HK-2 (cell line): ENCODE data around the gene PALM.
A peak's percentile ranks its signal among the peaks of the same experiment; 100 is the strongest.
"Not testable (repeated sequence)": the region's sequence is repeated elsewhere in the genome, so short reads cannot be mapped to it uniquely, and the experiment has no call there.

ENCODE experiments used
- DNase-seq: peaks from one replicate; pipeline ENCODE4 v3.0.0-alpha.2; 2018; ENCODE audit not compliant: unreplicated experiment

PALM gene

GRCh38 chr19:732148-733069 lies 23.7 kb downstream of the PALM start:
- no peak for DNase-seq

DNA sequence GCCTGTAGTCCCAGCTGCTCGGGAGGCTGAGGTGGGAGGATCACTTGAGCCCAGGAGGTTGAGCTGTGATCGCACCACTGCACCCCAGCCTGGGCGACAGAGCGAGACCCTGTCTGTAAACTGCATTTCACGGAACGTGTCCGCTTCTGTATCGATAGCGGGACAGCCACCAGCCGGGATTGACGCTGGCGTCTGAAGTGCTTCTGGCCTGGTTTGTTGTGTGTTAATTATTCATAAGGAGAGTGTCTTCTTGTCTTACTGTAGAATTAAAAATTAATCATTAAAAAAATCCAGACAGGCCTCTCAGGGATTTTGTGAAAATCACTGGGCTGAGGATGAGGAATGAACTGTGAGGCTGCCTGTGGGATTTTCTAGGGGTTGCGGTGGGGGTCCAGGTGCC lies 26.0 kb downstream of the PALM start:
- peak; percentile 74 for DNase-seq

DNA sequence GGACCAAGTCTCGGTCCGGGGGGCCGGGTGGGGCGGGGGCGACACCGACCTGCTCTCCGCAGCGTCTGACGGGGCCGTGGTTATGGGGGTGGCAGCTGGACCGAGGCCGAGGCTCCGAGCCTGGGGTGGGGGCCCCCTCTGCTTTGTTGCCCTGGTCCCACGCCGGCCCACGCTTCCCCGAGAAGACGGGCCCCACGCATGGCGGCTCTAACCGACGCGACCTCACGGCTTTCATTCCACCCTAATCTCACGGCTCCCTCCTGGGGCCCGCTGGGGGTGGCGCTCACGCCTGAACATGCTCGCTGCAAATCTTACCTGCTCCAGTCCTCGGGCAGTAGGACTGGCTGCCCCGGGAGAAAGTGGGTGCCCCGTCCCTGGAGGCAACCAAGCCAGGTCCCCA lies 27.4 kb downstream of the PALM start:
- no peak for DNase-seq

- peak; percentile 38 for DNase-seq
Measured at GRCh38 chr19:737591-738093, 28.9 kb downstream of the PALM start.

- DNase-seq: no peak
Measured at GRCh38 chr19:738509-739128, 29.9 kb downstream of the PALM start.

DNA sequence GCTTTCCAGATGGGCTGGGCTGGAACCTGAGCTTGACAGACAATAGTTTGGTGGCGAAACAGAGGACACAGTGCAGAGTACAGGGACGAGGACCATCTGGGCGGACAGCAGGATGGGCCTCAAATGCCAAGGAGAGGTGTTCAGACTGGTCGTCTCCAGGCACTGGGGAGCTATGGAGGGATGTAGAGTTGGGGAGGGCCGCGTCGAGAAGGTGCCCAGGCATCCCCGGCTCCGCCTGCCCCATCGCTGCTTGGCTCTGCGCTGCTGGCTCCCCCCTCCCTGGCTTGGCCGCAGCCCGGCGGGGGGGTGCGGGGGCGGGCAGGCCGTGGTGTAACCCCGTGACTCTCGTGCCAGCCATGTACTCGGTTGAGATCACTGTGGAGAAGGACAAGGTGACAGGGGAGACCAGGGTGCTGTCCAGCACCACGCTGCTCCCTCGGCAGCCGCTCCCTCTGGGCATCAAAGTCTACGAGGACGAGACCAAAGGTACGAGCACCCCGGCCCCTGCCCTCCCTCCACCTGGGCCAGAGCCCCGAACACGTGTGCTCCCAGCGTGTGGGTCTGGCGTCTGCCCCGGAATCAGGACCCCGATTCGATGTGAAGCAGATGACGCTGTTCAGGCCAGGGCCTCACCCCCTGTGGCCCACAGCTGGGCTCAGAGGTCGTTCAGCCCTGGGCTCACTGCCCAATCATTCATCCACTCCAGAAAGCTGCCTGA lies 31.4 kb downstream of the PALM start:
- DNase-seq: no peak

DNA sequence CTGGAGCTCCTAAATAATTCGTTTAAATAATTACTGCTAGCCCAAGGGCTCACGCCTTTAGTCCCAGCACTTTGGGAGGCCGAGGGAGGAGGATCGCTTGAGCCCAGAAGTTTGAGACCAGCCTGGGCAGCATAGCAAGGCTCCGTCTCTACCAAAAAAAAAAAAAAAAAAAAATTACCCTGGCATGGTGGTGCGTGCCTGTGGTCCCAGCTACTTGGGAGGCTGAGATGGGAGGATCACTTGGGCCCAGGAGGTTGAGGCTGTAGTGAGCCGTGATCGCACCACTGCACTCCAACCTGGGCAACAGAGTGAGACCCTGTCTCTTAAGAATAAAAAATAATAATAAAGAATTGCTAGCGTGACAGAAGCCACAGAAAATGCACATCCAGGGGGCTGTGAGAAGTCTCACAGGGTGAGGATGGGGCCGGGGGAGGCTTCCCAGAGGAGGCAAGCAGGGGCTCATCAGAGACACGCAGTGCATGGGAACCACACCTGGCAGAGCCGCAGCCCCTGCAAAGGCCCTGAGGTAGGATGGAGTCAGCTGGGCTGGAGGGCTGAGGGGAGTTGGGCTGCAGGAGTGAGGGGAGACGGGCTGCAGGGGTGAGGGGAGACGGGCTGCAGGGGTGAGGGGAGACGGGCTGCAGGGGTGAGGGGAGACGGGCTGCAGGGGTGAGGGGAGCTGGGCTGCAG lies 32.2 kb downstream of the PALM start:
- not testable (repeated sequence) for DNase-seq

DNA sequence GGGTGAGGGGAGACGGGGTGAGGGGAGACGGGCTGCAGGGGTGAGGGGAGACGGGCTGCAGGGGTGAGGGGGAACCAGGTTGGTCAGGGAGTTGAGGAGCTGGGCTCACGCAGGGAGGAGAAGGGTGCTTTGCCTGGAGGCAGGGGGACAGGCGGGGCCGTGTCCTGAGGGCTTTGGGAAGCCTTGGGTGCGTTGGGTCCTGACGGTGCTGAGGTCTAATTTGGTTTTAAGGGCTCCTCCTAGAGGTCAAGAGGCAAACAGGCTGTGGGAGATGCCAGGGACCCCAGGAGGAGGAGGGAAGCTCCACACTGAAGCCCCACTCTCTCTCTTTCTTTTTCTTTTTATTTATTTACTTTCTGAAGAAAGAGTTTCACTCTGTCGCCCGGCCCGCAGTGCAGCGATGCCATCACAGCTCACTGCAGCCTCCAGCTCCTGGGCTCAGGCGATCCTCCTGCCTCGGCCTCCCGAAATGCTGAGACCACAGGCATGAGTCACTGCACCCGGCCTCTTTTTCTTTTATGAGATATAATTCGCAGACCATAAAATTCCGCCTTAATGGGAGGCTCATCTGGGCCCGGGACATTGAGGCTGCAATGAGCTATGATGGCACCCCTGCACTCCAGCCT lies 32.9 kb downstream of the PALM start:
- DNase-seq: no peak

DNA sequence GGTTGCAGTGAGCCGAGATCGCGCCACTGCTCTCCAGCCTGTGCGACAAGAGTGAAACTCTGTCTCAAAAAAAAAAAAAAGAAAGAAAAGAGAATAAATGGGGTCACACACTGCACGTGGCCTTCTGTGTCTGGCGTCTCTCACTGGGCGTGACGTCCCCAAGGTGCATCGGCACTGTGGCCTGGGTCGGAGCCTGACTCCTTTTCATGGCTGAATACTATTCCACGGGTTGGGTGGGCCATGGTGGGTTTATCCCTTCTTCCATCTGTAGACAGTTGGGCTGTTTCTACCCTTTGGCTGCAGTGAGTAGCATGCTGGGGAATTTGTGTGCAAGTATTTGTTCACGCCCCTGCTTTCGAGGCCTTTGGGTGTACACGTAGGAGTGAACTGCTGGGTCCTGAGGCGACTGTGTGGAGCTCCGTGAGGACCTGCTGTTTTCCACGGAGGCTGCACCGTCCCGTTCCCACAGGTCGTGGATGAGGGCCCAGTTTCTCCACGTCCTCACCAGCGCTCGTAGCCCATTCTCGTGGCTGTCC lies 33.9 kb downstream of the PALM start:
- DNase-seq: no peak

DNA sequence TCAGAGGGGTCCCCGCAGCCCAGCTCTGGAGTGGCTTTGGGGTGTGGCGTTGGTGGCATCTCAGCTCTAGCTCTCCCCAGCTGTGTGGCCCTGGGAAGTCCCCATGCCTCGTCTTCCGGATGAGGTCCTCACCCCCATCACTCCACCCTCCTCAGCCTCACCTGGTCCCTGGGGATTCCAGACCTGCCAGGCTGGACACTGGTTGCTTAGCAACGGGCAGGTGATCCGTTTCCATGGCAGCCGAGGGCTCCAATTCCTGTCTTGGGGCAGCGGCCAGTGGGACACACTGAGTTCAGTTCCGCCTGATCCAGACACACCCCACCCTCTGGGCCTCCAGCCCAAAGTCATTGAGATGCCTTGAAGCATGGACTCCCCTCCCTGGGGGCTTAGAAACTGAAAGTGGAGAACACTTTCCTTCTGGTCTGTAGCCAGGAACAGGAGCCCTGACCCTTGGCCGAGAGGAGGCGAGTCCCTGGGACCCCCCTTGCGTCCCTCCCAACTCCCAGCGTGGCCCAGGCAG lies 34.5 kb downstream of the PALM start:
- DNase-seq: no peak

DNA sequence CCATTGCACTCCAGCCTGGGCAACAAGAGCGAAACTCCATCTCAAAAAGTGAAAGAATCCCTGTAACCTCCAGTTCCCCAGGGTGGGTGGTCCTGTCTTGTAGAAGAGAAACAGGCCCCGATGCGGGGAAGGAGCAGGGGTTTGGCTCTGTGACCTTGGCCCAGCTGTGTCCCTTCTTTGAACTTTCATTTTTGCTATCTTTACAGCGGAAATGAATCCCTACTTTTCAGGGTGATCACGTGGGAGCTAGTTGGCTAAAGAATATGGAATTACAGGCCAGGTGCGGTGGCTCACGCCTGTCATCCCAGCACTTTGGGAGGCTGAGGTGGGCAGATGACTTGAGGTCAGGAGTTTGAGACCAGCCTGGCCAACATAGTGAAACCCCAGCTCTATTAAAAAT lies 36.4 kb downstream of the PALM start:
- DNase-seq: not testable (repeated sequence)

DNA sequence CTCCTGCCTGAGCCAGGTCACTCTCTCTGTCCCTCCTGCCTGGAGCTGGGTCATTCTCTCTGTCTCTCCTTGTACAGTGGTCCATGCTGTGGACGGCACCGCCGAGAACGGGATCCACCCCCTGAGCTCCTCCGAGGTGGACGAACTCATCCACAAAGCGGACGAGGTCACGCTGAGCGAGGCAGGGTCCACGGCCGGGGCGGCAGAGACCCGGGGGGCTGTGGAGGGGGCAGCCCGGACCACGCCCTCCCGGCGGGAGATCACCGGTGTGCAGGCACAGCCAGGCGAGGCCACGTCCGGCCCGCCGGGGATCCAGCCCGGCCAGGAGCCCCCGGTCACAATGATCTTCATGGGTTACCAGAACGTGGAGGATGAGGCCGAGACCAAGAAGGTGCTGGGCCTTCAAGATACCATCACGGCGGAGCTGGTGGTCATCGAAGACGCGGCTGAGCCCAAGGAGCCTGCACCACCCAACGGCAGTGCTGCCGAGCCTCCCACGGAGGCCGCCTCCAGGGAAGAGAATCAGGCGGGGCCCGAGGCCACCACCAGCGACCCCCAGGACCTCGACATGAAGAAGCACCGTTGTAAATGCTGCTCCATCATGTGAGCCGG lies 37.6 kb downstream of the PALM start:
- DNase-seq: no peak

- DNase-seq: no peak
Measured at GRCh38 chr19:746956-747355, 38.2 kb downstream of the PALM start.

DNA sequence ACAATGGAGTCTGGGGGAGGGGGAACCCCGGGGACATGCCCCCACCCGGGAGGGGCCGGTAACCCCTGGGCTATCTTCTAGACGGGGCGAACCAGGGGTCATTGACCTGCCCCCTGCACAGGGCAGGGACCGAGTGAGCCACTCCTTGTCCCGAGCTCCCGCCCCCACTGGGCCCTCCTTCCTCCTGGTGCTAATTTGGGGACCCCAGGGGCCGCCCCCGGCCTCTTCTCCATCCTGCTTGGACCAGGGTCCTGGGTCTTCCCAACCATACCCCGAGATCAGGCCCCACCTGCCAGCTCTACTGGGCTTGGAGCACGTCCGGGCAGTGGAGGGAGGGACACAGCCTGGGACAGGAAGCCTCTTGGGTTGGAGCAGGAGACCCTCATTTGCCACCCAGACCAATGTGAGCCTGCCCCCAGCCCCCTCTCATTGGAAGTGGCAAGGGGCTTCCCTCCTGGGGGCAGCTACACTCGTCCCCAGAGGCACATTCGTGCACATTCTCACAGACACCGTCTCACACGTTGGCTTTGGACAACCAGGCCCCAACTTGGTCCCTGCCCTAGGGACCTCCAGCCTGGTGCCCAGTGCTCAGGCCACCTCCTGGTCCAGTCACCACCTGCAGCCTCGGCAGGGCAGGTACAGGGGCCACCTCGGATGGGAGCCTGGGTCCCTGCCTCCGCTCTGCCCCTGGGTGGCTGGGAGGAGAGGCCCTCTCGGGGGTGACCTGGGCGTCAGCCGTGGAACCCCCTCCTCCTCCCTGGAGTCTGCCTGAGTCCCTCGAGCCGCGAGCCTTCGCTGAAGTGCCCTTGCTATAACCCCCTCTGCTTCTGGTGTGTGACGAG lies 38.9 kb downstream of the PALM start:
- DNase-seq: no peak

- no peak for DNase-seq
Measured at GRCh38 chr19:748274-748598, 39.5 kb downstream of the PALM start.

- no peak for DNase-seq
Measured at GRCh38 chr19:749811-750210, 41.1 kb downstream of the PALM start.

- DNase-seq: no peak
Measured at GRCh38 chr19:750640-751423, 42.1 kb downstream of the PALM start, which contains the start of gene MISP. TSS of gene MISP (plus strand) at chr19:751112. CDS start at chr19:756947, 5,835 bp downstream.

- peak; percentile 80 for DNase-seq
Measured at GRCh38 chr19:751501-752341, 43.0 kb downstream of the PALM start.
